Right atrium auricular region (tissue), 2 donors: ENCODE data around the gene PTEN. TPM values are rescaled to one million over a fixed set of nuclear protein-coding genes. Genes with fewer than 3 reads are reported as not detected.

ENCODE experiments used
- DNase-seq: peaks from one replicate; pipeline ENCODE4 v3.0.0-alpha.2; 2019; ENCODE audit warnings: low spot score
- H3K27ac ChIP-seq, 2 donors: fragments of 200-600 bp; sonication (generic); 1 replicate in 1 of 2; 2 replicates in 1 of 2; pipeline ENCODE4 v1.5.1; 2016 to 2019
- H3K27me3 ChIP-seq, 2 donors: fragments of 200-600 bp; sonication (generic); one replicate each; pipeline versions ENCODE4 v1.5.1 to v1.6.0; 2017 to 2019
- H3K36me3 ChIP-seq: fragments of 200-600 bp; sonication (generic); one replicate; pipeline ENCODE4 v1.5.1; 2016
- H3K4me1 ChIP-seq, 2 donors: fragments of 200-600 bp; sonication (generic); one replicate each; pipeline versions ENCODE4 v1.5.1 to v1.6.0; 2017 to 2019
- H3K4me3 ChIP-seq, 2 donors: fragments of 200-600 bp; sonication (generic); 1 replicate in 1 of 2; 2 replicates in 1 of 2; pipeline ENCODE4 v1.5.1; 2017 to 2019; ENCODE audit warnings: mild to moderate bottlenecking in 1 of 2, moderate library complexity in 1 of 2
- H3K9me3 ChIP-seq, 2 donors: fragments of 200-600 bp; sonication (generic); one replicate each; pipeline ENCODE4 v1.5.1; 2019
- total RNA-seq, 2 donors: library from RNA; depleted of rRNA; stranded (reverse); fragments of >200 nt; gene quantifications; one replicate each; pipeline ENCODE4 v1.1.0, GENCODE V29; 2016
- TF ChIP-seq, protein P1 (sequence below), 2 donors: fragments of 200-600 bp; sonication (generic); IDR thresholded peaks; one replicate each; pipeline ENCODE4 v1.5.1; 2019; ENCODE audit warnings: antibody characterized with exemption in 2 of 2

PTEN gene
- total RNA-seq, 2 donors from 2014 or later: 46.5 to 55.9 TPM

- H3K36me3 ChIP-seq: no peaks in the 10 kb centered on the region
- DNase-seq: no peak
- no peaks in the 10 kb centered on the region for H3K4me1 ChIP-seq
- TF ChIP-seq, protein P1, sequence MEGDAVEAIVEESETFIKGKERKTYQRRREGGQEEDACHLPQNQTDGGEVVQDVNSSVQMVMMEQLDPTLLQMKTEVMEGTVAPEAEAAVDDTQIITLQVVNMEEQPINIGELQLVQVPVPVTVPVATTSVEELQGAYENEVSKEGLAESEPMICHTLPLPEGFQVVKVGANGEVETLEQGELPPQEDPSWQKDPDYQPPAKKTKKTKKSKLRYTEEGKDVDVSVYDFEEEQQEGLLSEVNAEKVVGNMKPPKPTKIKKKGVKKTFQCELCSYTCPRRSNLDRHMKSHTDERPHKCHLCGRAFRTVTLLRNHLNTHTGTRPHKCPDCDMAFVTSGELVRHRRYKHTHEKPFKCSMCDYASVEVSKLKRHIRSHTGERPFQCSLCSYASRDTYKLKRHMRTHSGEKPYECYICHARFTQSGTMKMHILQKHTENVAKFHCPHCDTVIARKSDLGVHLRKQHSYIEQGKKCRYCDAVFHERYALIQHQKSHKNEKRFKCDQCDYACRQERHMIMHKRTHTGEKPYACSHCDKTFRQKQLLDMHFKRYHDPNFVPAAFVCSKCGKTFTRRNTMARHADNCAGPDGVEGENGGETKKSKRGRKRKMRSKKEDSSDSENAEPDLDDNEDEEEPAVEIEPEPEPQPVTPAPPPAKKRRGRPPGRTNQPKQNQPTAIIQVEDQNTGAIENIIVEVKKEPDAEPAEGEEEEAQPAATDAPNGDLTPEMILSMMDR (IDR thresholded peaks at IDR 0.05): no peak
- no peak overlapping the region for H3K27ac ChIP-seq
- H3K4me3 ChIP-seq: no peak overlapping the region
- H3K9me3 ChIP-seq: no peaks in the 10 kb centered on the region
- H3K27me3 ChIP-seq: no peaks in the 10 kb centered on the region
These were observed 27.3 kb upstream of the PTEN start for GRCh38 chr10:87836098-87836497.

GRCh38 chr10:87837445-87837844 lies 26.0 kb upstream of the PTEN start:
- Histone ChIP-seq H3K9me3 (no peaks in the 10 kb centered on the region), H3K27me3 (no peaks in the 10 kb centered on the region), H3K4me3 (no peak overlapping the region), H3K36me3 (no peaks in the 10 kb centered on the region), H3K4me1 (no peaks in the 10 kb centered on the region), H3K27ac (no peak overlapping the region)
- TF ChIP-seq, protein P1 (IDR thresholded peaks at IDR 0.05): no peak
- no peak for DNase-seq

DNA sequence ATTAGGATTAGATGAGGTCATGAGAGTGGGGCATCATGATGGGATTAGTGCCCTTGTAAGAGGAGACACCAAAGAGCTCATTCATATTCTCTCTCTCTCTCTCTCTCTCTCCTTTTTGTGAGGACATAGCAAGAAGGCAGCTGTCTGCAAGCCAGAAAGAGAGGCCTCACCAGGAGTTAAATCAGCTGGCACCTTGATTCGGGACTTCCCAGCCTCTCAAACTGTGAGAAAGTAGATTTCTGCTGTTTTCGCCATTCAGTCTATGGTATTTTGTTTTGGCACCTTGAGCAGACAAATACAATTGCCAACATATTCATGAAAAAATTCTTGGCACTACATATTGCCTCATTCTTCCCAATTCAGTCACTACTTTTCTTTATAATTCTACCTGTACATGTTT lies 24.8 kb upstream of the PTEN start:
- Histone ChIP-seq H3K27me3 (no peaks in the 10 kb centered on the region), H3K4me3 (no peak overlapping the region), H3K36me3 (no peaks in the 10 kb centered on the region), H3K9me3 (no peaks in the 10 kb centered on the region), H3K4me1 (no peaks in the 10 kb centered on the region), H3K27ac (no peak overlapping the region)
- no peak for DNase-seq
- TF ChIP-seq, protein P1 (IDR thresholded peaks at IDR 0.05): no peak

- H3K27me3 ChIP-seq: no peaks in the 10 kb centered on the region
- no peak for DNase-seq
- TF ChIP-seq, protein P1 (IDR thresholded peaks at IDR 0.05): no peak
- no peaks in the 10 kb centered on the region for H3K9me3 ChIP-seq
- no peaks in the 10 kb centered on the region for H3K4me1 ChIP-seq
- H3K27ac ChIP-seq: no peak overlapping the region
- no peak overlapping the region for H3K4me3 ChIP-seq
- no peaks in the 10 kb centered on the region for H3K36me3 ChIP-seq
These were observed 22.2 kb upstream of the PTEN start for GRCh38 chr10:87841186-87841585.

DNA sequence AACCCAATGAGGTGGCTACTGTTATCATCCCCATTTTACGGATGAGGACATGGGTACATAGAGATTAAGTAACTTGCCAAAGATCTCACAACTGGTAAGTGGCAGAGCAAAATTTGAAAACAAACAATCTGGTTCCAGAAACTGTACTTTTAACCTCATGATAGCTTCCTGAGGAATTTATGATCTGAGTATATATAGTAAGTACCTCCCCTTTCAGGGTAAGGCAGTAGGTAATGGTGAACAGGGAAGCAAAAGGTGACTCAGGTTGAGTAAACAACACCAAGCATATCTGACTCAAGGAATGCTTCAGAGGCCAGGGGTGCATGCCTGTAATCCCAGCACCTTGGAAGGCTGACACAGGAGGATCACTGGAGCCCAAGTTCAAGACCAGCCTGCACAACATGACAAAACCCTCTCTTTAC lies 21.2 kb upstream of the PTEN start:
- Histone ChIP-seq H3K27ac (no peak overlapping the region), H3K9me3 (no peaks in the 10 kb centered on the region), H3K27me3 (no peaks in the 10 kb centered on the region), H3K4me3 (no peak overlapping the region), H3K4me1 (no peaks in the 10 kb centered on the region), H3K36me3 (no peaks in the 10 kb centered on the region)
- no peak for DNase-seq
- TF ChIP-seq, protein P1 (IDR thresholded peaks at IDR 0.05): no peak

DNA sequence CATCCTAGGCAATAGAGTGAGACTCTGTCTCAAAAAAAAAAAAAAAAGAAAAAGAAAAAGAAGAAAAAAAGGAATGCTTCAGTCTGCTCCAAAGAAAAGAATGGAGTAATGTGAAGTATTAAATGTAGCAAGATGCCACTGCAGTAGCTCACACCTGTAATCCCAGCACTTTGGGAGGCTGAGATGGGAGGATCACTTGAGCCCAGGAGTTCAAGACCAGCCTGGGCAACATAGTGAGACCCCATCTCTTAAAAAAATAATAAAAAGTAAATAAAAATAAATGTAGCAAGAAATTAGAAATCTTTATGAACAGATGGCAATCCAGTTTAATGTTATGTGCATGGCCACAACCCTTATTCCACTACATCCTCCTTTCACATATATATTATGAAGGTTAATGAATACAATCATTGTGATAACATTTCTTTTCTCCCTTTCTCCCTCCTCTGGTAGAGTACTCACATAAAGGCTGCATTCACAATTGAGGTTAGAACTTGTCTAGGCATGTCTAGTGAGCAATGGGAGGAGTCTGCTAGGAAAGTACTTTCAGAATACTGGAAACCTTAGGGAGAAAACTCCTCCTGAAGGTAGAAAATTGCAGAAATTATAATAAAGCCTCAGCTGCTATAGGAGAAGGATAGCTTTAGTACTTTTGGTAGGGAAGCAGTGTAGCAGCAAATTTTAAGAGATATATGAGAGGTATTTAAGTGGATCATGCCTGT lies 20.5 kb upstream of the PTEN start:
- Histone ChIP-seq H3K27me3 (no peaks in the 10 kb centered on the region), H3K36me3 (no peaks in the 10 kb centered on the region), H3K9me3 (no peaks in the 10 kb centered on the region), H3K27ac (no peak overlapping the region), H3K4me3 (no peak overlapping the region), H3K4me1 (no peaks in the 10 kb centered on the region)
- no peak for DNase-seq
- TF ChIP-seq, protein P1 (IDR thresholded peaks at IDR 0.05): no peak
